GM12878 (cell line): Measurements from ENCODE around the gene CUL4A. TPM values are rescaled to one million over a fixed set of nuclear protein-coding genes. Genes with fewer than 3 reads are reported as not detected.
A peak's percentile ranks its signal among the peaks of the same experiment; 100 is the strongest.

Source experiments
- BCLAF1 ChIP-seq: fragments of 450-650 bp; IDR thresholded peaks from 2 replicates; pipeline ENCODE4 v1.6.1; 2017; ENCODE audit warnings: antibody characterized with exemption, mild to moderate bottlenecking, moderate library complexity
- FOS ChIP-seq: IDR thresholded peaks from 3 replicates; pipeline ENCODE4 v1.6.1; 2011; ENCODE audit warnings: borderline replicate concordance; ENCODE audit not compliant: insufficient read length; ENCODE audit errors: extremely low read depth
- GABPA ChIP-seq: IDR thresholded peaks from 2 replicates; pipeline ENCODE4 v1.6.1; 2014; ENCODE audit warnings: antibody characterized with exemption, low read depth, mild to moderate bottlenecking, inconsistent platforms
- GATAD2B ChIP-seq: fragments of 450-650 bp; conservative IDR thresholded peaks from 2 replicates; pipeline ENCODE4 v1.6.1; 2017; ENCODE audit warnings: low read depth, mild to moderate bottlenecking, moderate library complexity
- HCFC1 ChIP-seq: fragments of 150-350 bp; IDR thresholded peaks from 2 replicates; pipeline ENCODE4 v1.6.1; 2014; ENCODE audit warnings: low read length
- JUND ChIP-seq: IDR thresholded peaks from 2 replicates; pipeline ENCODE4 v1.6.1; 2012; ENCODE audit warnings: low read depth, mild to moderate bottlenecking, low read length, improper control_type of control experiment, moderate library complexity
- MXI1 ChIP-seq: fragments of 150-350 bp; IDR thresholded peaks from 2 replicates; pipeline ENCODE4 v1.6.1; 2011; ENCODE audit warnings: low read depth, mild to moderate bottlenecking, inconsistent platforms, low read length, improper control_type of control experiment
- MYB ChIP-seq: fragments of 150-350 bp; IDR thresholded peaks from 2 replicates; pipeline ENCODE4 v1.6.1; 2014; ENCODE audit warnings: mild to moderate bottlenecking, low read depth, low read length, borderline replicate concordance
- NBN ChIP-seq: fragments of 450-650 bp; IDR thresholded peaks from 2 replicates; pipeline ENCODE4 v1.6.1; 2016
- NFYA ChIP-seq: IDR thresholded peaks from 2 replicates; pipeline ENCODE4 v1.6.1; 2011; ENCODE audit warnings: low read depth, mild to moderate bottlenecking, low read length, improper control_type of control experiment, borderline replicate concordance
- POLR2AphosphoS2 ChIP-seq: IDR thresholded peaks from 2 replicates; pipeline ENCODE4 v1.6.1; 2011; ENCODE audit warnings: low read depth, mild to moderate bottlenecking, low read length, improper control_type of control experiment, moderate library complexity
- POLR2AphosphoS5 ChIP-seq: IDR thresholded peaks from 2 replicates; pipeline ENCODE4 v1.6.1; 2011; ENCODE audit warnings: mild to moderate bottlenecking, low read length, inconsistent platforms
- RAD21 ChIP-seq: IDR thresholded peaks from 2 replicates; pipeline ENCODE4 v1.6.1; 2011; ENCODE audit warnings: mild to moderate bottlenecking, low read depth, low read length, moderate library complexity; ENCODE audit not compliant: insufficient read depth
- RBBP5 ChIP-seq: fragments of 200-600 bp; sonication (generic); conservative IDR thresholded peaks from 2 replicates; pipeline ENCODE4 v1.6.1; 2016
- RFX5 ChIP-seq: IDR thresholded peaks from 2 replicates; pipeline ENCODE4 v1.6.1; 2011; ENCODE audit warnings: low read depth, low read length, improper control_type of control experiment
- SMAD1 ChIP-seq: fragments of 450-650 bp; IDR thresholded peaks from 2 replicates; pipeline ENCODE4 v1.6.1; 2018; ENCODE audit warnings: mild to moderate bottlenecking, low read depth; ENCODE audit not compliant: partially characterized antibody
- SREBF1 ChIP-seq: IDR thresholded peaks from 2 replicates; pipeline ENCODE4 v1.6.1; 2012; ENCODE audit warnings: mild to moderate bottlenecking, low read length
- TARDBP ChIP-seq: IDR thresholded peaks from 2 replicates; pipeline ENCODE4 v1.6.1; 2016; ENCODE audit warnings: borderline replicate concordance
- TCF3 ChIP-seq: IDR thresholded peaks from 2 replicates; pipeline ENCODE4 v1.6.1; 2012; ENCODE audit warnings: low read depth, mild to moderate bottlenecking, low read length, borderline replicate concordance; ENCODE audit not compliant: insufficient read depth
- USF1 ChIP-seq: IDR thresholded peaks from 2 replicates; pipeline ENCODE4 v1.6.1; 2011; ENCODE audit warnings: borderline replicate concordance, low read depth, mild to moderate bottlenecking, moderate library complexity, mixed read lengths, low read length; ENCODE audit not compliant: insufficient read depth; ENCODE audit errors: extremely low read length
- ZBTB40 ChIP-seq: fragments of 450-650 bp; IDR thresholded peaks from 2 replicates; pipeline ENCODE4 v1.6.1; 2016; ENCODE audit warnings: mild to moderate bottlenecking, moderate library complexity, borderline replicate concordance
- ZNF384 ChIP-seq: IDR thresholded peaks from 2 replicates; pipeline ENCODE4 v1.6.1; 2012; ENCODE audit warnings: low read depth, mild to moderate bottlenecking, low read length, improper control_type of control experiment, borderline replicate concordance
- ZNF622 ChIP-seq: fragments of 450-650 bp; IDR thresholded peaks from 2 replicates; pipeline ENCODE4 v1.6.1; 2017; ENCODE audit warnings: mild to moderate bottlenecking, inconsistent platforms
- polyA plus RNA-seq, 11 experiments: library from polyadenylated mRNA; depleted of rRNA in 4 of 11; unstranded in 6 of 11; stranded (reverse) in 5 of 11; fragments of >200 nt; fragmentation: Nextera tagmentation in 4 of 11; fragmentation: Illumina TruSeq in 1 of 11; extraction: Ambion mirVana in 4 of 11; extraction: Trizol in 1 of 11; gene quantifications; 1 replicate in 1 of 11; 2 replicates in 10 of 11; pipeline versions ENCODE4 v1.2.1 to v1.2.3, GENCODE V29; 2011 to 2016; ENCODE audit warnings: inconsistent platforms in 2 of 11, missing spikeins in 2 of 11, low read depth in 1 of 11
- total RNA-seq, 4 experiments: library from RNA; depleted of rRNA in 3 of 4; stranded (reverse); fragments of >200 nt in 3 of 4; fragmentation: Illumina TruSeq in 1 of 4; extraction: Trizol in 1 of 4; gene quantifications; 2 replicates each; pipeline versions ENCODE4 v1.2.1 to v1.2.3, GENCODE V29; 2013 to 2021

The CUL4A gene
- total and polyA plus RNA-seq, 10 of the 15 experiments (the other 5 are each of a cell fraction or from before 2014, with no cell fraction given): 19.7 to 74.3 (median 55.6) TPM

GRCh38 chr13:113186061-113186900, 23.1 kb upstream of the CUL4A start (continued):
- peak; percentile 16; the same call in 1 of the 2 replicates for TF ChIP-seq ZNF384
- TF ChIP-seq TCF3: no peak
- peak; percentile 70; the same call in 1 of the 2 replicates for TF ChIP-seq MXI1
- TF ChIP-seq FOS: no peak
- TF ChIP-seq USF1: no peak
- TF ChIP-seq GABPA: no peak
- TF ChIP-seq POLR2AphosphoS5: no peak
- TF ChIP-seq ZBTB40: 0 out of 2 replicates have a peak, but pooled peaks have one; percentile 10
- TF ChIP-seq HCFC1: no peak
- no peak for TF ChIP-seq MYB
- peak; percentile 36; the same call in 1 of the 2 replicates for TF ChIP-seq RFX5
- TF ChIP-seq POLR2AphosphoS2: no peak
- no peak for TF ChIP-seq NFYA
- no peak for TF ChIP-seq TARDBP
- TF ChIP-seq SREBF1: no peak
- no peak for TF ChIP-seq SMAD1
- TF ChIP-seq GATAD2B: no peak
- TF ChIP-seq ZNF622: no peak
- TF ChIP-seq JUND: no peak
- TF ChIP-seq BCLAF1: no peak
- TF ChIP-seq NBN: 0 out of 2 replicates have a peak, but pooled peaks have one; percentile 52
- TF ChIP-seq RAD21: no peak
- no peak for TF ChIP-seq RBBP5
